Measurements from ENCODE around the gene KIF24. TPM values are rescaled to one million over a fixed set of nuclear protein-coding genes. Genes with fewer than 3 reads are reported as not detected.

The KIF24 gene
- total and polyA plus RNA-seq, 2 of the 4 experiments (the other 2 are of a cell fraction) = 1.4 to 3.0 TPM

DNA sequence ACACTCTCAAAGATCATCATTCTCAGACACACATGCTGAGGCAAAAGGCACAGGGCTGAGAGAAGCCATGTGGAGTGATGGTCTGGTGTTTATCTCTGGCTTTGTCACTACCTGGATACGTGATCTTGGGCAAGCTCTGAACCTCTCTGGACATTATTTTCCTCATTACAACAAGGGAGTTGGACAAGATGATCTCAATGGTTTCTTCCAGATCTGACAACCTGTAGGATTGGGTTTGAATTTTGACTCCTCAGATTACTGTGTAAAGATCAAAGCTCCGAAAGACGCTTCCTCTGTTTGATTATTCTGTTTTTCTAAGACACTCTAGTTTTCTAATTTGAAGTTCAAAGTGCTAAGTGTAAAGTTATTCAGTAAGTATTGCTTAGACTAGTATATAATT, 20.3 kb upstream of the KIF24 start:
- in situ Hi-C loops (cut with MboI; ENCODE audit: low sequenced_read_pairs) (no loop called here), dilution Hi-C loops (cut with HindIII; ENCODE audit: low sequenced_read_pairs, unreplicated experiment) (no loop called here), intact Hi-C loops (cut with micrococcal nuclease) (no loop called here)
- H4K8ac ChIP-seq (ENCODE audit: low read depth in 2 of 2, low read length in 2 of 2) = no peak overlapping the region
- H3K79me1 ChIP-seq (ENCODE audit: low read depth in 1 of 2, low read length in 2 of 2) = no peaks in the 10 kb centered on the region
- H3K4me3 ChIP-seq (ENCODE audit: insufficient read depth, low read depth, low read length) = no peak overlapping the region
- H3K23ac ChIP-seq (ENCODE audit: low read depth, low read length) = no peak overlapping the region
- H3K27ac ChIP-seq (ENCODE audit: insufficient read depth, low read length) = no peak overlapping the region
- TF ChIP-seq FOS (IDR thresholded peaks at IDR 0.05; ENCODE audit: low read depth, low read length) (no peak), RFX5 (IDR thresholded peaks at IDR 0.05; ENCODE audit: low read depth, low read length) (no peak), CHD1 (IDR thresholded peaks at IDR 0.05; ENCODE audit: low read depth, low read length) (no peak), SMC3 (IDR thresholded peaks at IDR 0.05; ENCODE audit: low read depth, low read length) (no peak), RCOR1 (IDR thresholded peaks at IDR 0.05; ENCODE audit: insufficient replicate concordance, low read length) (no peak)
- TF ChIP-seq, protein P1, sequence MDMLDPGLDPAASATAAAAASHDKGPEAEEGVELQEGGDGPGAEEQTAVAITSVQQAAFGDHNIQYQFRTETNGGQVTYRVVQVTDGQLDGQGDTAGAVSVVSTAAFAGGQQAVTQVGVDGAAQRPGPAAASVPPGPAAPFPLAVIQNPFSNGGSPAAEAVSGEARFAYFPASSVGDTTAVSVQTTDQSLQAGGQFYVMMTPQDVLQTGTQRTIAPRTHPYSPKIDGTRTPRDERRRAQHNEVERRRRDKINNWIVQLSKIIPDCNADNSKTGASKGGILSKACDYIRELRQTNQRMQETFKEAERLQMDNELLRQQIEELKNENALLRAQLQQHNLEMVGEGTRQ (IDR thresholded peaks at IDR 0.05; ENCODE audit: low read depth, low read length) = no peak
- H2AFZ ChIP-seq (replicated peaks; ENCODE audit: low read length, poor library complexity) = no peak overlapping the region
- DNase-seq (no peak), ATAC-seq (ENCODE audit: low read depth) (no peak)
- H3K4ac ChIP-seq (ENCODE audit: low read depth, low read length) = no peak overlapping the region
- H3K18ac ChIP-seq (ENCODE audit: low read depth, low read length) = no peak overlapping the region
- H3K9ac ChIP-seq (ENCODE audit: low read depth, low read length) = no peak overlapping the region
- BruUV-seq (replicated peaks) = no TSS peak
- H2BK5ac ChIP-seq (ENCODE audit: low read depth, low read length, poor library complexity, severe bottlenecking) = no peak overlapping the region
- H4K20me1 ChIP-seq (ENCODE audit: insufficient read depth, low read length) = no peaks in the 10 kb centered on the region
- H3K56ac ChIP-seq (ENCODE audit: extremely low read depth, insufficient read depth, low read length) = no peak overlapping the region
- H3K27me3 ChIP-seq (ENCODE audit: control insufficient read depth, insufficient read depth, low read length) = no peaks in the 10 kb centered on the region
- H3K9me3 ChIP-seq (ENCODE audit: control insufficient read depth, insufficient read depth, low read length) = no peaks in the 10 kb centered on the region
- H4K91ac ChIP-seq (ENCODE audit: insufficient read depth, low read depth, low read length) = no peak overlapping the region
- H3K4me2 ChIP-seq (ENCODE audit: low read depth, low read length) = no peak overlapping the region
- ChIA-PET POLR2A (ENCODE audit: unreplicated experiment) (no interaction called here), CTCF (no interaction called here)
- H3K4me1 ChIP-seq (ENCODE audit: control insufficient read depth, insufficient read depth, low read length) = no peaks in the 10 kb centered on the region
- no peak overlapping the region for H2BK120ac ChIP-seq (ENCODE audit: low read depth, low read length)
- H3K9me1 ChIP-seq (ENCODE audit: insufficient read depth, low read length) = no peaks in the 10 kb centered on the region; the same call in 1 of the 2 replicates
- H3K14ac ChIP-seq (replicated peaks; ENCODE audit: low read depth, low read length) = no peak overlapping the region
- H2BK15ac ChIP-seq (ENCODE audit: low read depth, low read length) = no peak overlapping the region
- no peak overlapping the region for H4K5ac ChIP-seq (ENCODE audit: low read depth, low read length)
- no peak overlapping the region for H2AK5ac ChIP-seq (ENCODE audit: low read depth, low read length)
- no peak overlapping the region for H2BK20ac ChIP-seq (ENCODE audit: low read depth, low read length)
- H3K36me3 ChIP-seq (ENCODE audit: control insufficient read depth, insufficient read depth, low read length) = peaks cover 6% of the 10 kb centered on the region; the same call in 1 of the 2 replicates
- no CpG with 5 or more reads among the region's 3 CpGs for WGBS, 2 experiments (ENCODE audit: extremely low coverage in 2 of 2, insufficient read length in 1 of 2)
- H2AK9ac ChIP-seq (replicated peaks; ENCODE audit: low read depth, low read length, poor library complexity) = no peak overlapping the region
